Gastroesophageal sphincter (tissue), 3 donors: ENCODE measurements around the gene SLC49A3.

Experiments used
- CTCF ChIP-seq, 4 experiments: fragments of 200-600 bp in 2 of 4; fragments of 450-650 bp in 2 of 4; sonication (generic) in 1 of 4; IDR thresholded peaks; one replicate each; pipeline ENCODE4 v1.5.1; 2017 to 2019; ENCODE audit warnings: antibody characterized with exemption in 4 of 4, mild to moderate bottlenecking in 2 of 4, moderate library complexity in 2 of 4
- POLR2AphosphoS5 ChIP-seq: sonication (generic); formaldehyde crosslinking; IDR thresholded peaks from one replicate; pipeline ENCODE4 v1.6.1; 2017; ENCODE audit warnings: antibody characterized with exemption

DNA sequence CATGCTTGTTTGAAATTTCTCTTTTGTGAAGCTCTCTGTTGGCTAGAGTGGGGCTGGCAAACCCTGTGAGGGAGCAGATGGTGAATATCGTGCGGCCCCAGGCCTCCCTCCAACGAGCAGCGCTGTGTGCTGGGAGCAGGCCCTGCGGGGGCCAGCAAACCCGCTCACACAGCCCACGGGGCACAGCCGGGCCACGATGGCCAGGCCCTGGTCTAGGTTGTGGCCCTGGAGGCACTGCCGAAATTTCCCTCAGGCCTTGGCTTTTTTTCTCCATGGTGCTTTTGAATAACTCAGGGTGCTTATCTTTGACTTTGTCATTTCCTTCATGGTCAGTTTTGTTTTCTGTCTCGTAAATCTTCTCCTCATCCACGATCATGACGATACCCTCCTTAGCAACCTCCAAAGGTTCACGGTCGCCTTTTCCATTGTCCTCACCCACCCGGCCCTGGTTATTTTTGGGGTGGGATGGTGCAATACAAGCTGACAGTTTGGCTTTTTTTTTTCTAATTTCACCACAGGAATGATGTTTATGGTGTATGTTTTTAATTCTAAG lies 37.4 kb upstream of the SLC49A3 start:
- TF ChIP-seq CTCF (IDR thresholded peaks at IDR 0.05) (no peak), POLR2AphosphoS5 (no peak)
